A673 (cell line): ENCODE results near the gene UTP20. TPM values are rescaled to one million over a fixed set of nuclear protein-coding genes. Genes with fewer than 3 reads are reported as not detected.

Source experiments
- BruUV-seq: library from RNA; stranded (reverse); fragments of 400-500 nt; replicated peaks from 2 replicates; lab custom pipeline; 2021; lab: Mats Ljungman, UMichigan
- CTCF ChIA-PET: fragments of 300-600 bp; sonication (Branson Sonifier 250); formaldehyde crosslinking; loops from one replicate; lab custom pipeline; 2022; ENCODE audit warnings: antibody characterized with exemption; lab: Charles Lee
- POLR2A ChIA-PET: fragments of 300-600 bp; sonication (Branson Sonifier 250); formaldehyde crosslinking; loops from one replicate; lab custom pipeline; 2022; ENCODE audit warnings: antibody characterized with exemption; ENCODE audit not compliant: low non-redundant PET; lab: Charles Lee
- DNase-seq: peaks from one replicate; pipeline ENCODE4 v3.0.0-alpha.2; 2015; ENCODE audit warnings: low spot score
- H3K27ac ChIP-seq: fragments of 200-600 bp; sonication (generic); 2 replicates; pipeline ENCODE4 v1.5.1; 2016; ENCODE audit warnings: mixed run types, low read depth, mild to moderate bottlenecking, mixed read lengths, antibody characterized with exemption, low read length; ENCODE audit not compliant: poor library complexity, severe bottlenecking
- H3K27me3 ChIP-seq: fragments of 200-600 bp; sonication (generic); replicated peaks from 2 replicates; pipeline ENCODE4 v1.6.1; 2017; ENCODE audit warnings: mixed run types, low read depth, mild to moderate bottlenecking, mixed read lengths, antibody characterized with exemption, low read length; ENCODE audit not compliant: insufficient read depth, poor library complexity
- H3K36me3 ChIP-seq: fragments of 200-600 bp; sonication (generic); 2 replicates; pipeline ENCODE4 v1.6.1; 2016; ENCODE audit warnings: mixed run types, mild to moderate bottlenecking, mixed read lengths, antibody characterized with exemption, low read length; ENCODE audit not compliant: insufficient read depth, poor library complexity, severe bottlenecking
- H3K4me1 ChIP-seq: fragments of 200-600 bp; sonication (generic); 2 replicates; pipeline ENCODE4 v1.6.1; 2017; ENCODE audit warnings: mixed run types, mild to moderate bottlenecking, mixed read lengths, antibody characterized with exemption, low read length; ENCODE audit not compliant: insufficient read depth, poor library complexity, severe bottlenecking
- H3K4me3 ChIP-seq: fragments of 200-600 bp; sonication (generic); 2 replicates; pipeline ENCODE4 v1.5.1; 2016; ENCODE audit warnings: low read depth, mixed run types, mild to moderate bottlenecking, mixed read lengths, low read length; ENCODE audit not compliant: poor library complexity, severe bottlenecking
- H3K9me3 ChIP-seq: fragments of 200-600 bp; sonication (generic); 2 replicates; pipeline ENCODE4 v1.6.1; 2016; ENCODE audit warnings: mixed run types, low read depth, mild to moderate bottlenecking, mixed read lengths, antibody characterized with exemption, low read length; ENCODE audit not compliant: poor library complexity, severe bottlenecking
- CTCF ChIP-seq: fragments of 300-800, 200-600 bp; sonication (generic); conservative IDR thresholded peaks from 2 replicates; pipeline ENCODE4 v1.5.1; 2017; ENCODE audit warnings: low read depth, mild to moderate bottlenecking, antibody characterized with exemption, low read length, moderate library complexity, mixed read lengths
- EZH2 ChIP-seq: fragments of 200-600 bp; sonication (generic); IDR thresholded peaks from 2 replicates; pipeline ENCODE4 v1.6.1; 2017; ENCODE audit warnings: borderline replicate concordance, low read depth, mild to moderate bottlenecking, mixed read lengths, antibody characterized with exemption, low read length; ENCODE audit not compliant: poor library complexity, severe bottlenecking
- intact Hi-C: fragments of 100-400 bp; cut with micrococcal nuclease; formaldehyde crosslinking; loops from one replicate; pipeline ENCODE4 v1.10.0; 2022; ENCODE audit not compliant: unreplicated experiment
- total RNA-seq: library from RNA; stranded (reverse); gene quantifications from 2 replicates; pipeline ENCODE4 v1.2.3, GENCODE V29; 2021

UTP20 gene
- total RNA-seq, 1 experiment from 2014 or later: 53.5 TPM

- peaks cover 10% of the 10 kb centered on the region for H3K4me1 ChIP-seq
- ChIA-PET POLR2A (no interaction called here), CTCF (no interaction called here)
- no peak for DNase-seq
- no peaks in the 10 kb centered on the region for H3K9me3 ChIP-seq
- H3K4me3 ChIP-seq: no peak overlapping the region
- no TSS peak for BruUV-seq
- H3K27me3 ChIP-seq: no peaks in the 10 kb centered on the region
- H3K36me3 ChIP-seq: peaks cover 35% of the 10 kb centered on the region
- intact Hi-C loops: no loop called here
- H3K27ac ChIP-seq: no peak overlapping the region
- no peak for TF ChIP-seq CTCF
- TF ChIP-seq EZH2: no peak
These were observed 88.1 kb downstream of the UTP20 start for GRCh38 chr12:101368016-101368415.

GRCh38 chr12:101372431-101372830 lies 92.5 kb downstream of the UTP20 start:
- H3K4me1 ChIP-seq: no peaks in the 10 kb centered on the region
- intact Hi-C loops: no loop called here
- H3K36me3 ChIP-seq: peaks cover 45% of the 10 kb centered on the region
- no TSS peak for BruUV-seq
- ChIA-PET CTCF (no interaction called here), POLR2A (no interaction called here)
- no peaks in the 10 kb centered on the region for H3K27me3 ChIP-seq
- no peak for TF ChIP-seq EZH2
- TF ChIP-seq CTCF: no peak
- DNase-seq: no peak
- H3K27ac ChIP-seq: no peak overlapping the region
- no peaks in the 10 kb centered on the region for H3K9me3 ChIP-seq
- H3K4me3 ChIP-seq: no peak overlapping the region

- DNase-seq: no peak
- TF ChIP-seq CTCF (no peak), EZH2 (no peak)
- H3K4me1 ChIP-seq: no peaks in the 10 kb centered on the region
- BruUV-seq: no TSS peak
- no peaks in the 10 kb centered on the region for H3K27me3 ChIP-seq
- H3K36me3 ChIP-seq: peaks cover 55% of the 10 kb centered on the region
- no peak overlapping the region for H3K4me3 ChIP-seq
- POLR2A ChIA-PET: no interaction called here
- intact Hi-C loops: no loop called here
- no peak overlapping the region for H3K27ac ChIP-seq
- CTCF ChIA-PET: no interaction called here
- H3K9me3 ChIP-seq: no peaks in the 10 kb centered on the region
These were observed 95.7 kb downstream of the UTP20 start for GRCh38 chr12:101375573-101375972.
